RPMI7951 (cell line): ENCODE results near the gene PCDHGB4. TPM values are rescaled to one million over a fixed set of nuclear protein-coding genes. Genes with fewer than 3 reads are reported as not detected.
"Not testable (repeated sequence)": the region's sequence is repeated elsewhere in the genome, so short reads cannot be mapped to it uniquely, and the experiment has no call there.

Source experiments
- DNase-seq: peaks from one replicate; pipeline ENCODE4 v3.0.0-alpha.2; 2012; ENCODE audit warnings: low read depth
- total RNA-seq: library from RNA; depleted of rRNA; stranded (reverse); fragments of >200 nt; shearing (Covaris generic); gene quantifications from 2 replicates; pipeline ENCODE4 v1.2.3, GENCODE V29; 2014

Gene PCDHGB4
- total RNA-seq, 1 experiment from 2014 or later, result 12.7 TPM

DNA sequence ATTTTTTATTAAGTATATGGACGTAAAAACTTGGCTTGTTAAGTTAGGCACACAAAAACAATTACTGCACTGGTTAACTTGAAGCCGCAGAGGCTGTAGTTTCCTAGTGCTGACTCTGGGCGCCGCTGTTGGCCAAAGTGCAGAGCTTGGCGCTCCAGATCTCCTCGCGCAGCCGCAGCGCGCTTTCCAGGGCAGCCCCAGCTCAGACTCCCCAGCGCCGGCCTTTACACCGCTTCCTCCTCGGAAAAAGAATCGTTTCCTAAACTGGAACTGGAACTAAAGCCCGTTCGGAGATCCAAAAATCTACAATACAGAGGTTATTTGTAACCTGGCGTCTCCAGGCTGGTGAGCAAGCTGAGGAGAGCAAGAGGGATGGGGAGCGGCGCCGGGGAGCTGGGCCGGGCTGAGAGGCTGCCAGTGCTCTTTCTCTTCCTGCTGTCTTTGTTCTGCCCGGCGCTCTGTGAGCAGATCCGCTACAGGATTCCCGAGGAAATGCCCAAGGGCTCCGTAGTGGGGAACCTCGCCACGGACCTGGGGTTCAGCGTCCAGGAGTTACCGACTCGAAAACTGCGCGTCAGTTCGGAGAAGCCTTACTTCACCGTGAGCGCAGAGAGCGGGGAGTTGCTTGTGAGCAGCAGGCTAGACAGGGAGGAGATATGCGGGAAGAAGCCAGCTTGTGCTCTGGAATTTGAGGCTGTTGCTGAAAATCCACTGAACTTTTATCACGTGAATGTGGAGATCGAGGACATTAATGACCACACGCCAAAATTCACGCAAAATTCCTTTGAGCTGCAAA lies 10.5 kb downstream of the PCDHGB4 start, which contains the start of gene PCDHGB5:
TSS of gene PCDHGB5 (plus strand) at position 192 of the 796 bp plus-strand sequence. CDS start at position 373, 181 bp downstream.
- peak; percentile 62 for DNase-seq

DNA sequence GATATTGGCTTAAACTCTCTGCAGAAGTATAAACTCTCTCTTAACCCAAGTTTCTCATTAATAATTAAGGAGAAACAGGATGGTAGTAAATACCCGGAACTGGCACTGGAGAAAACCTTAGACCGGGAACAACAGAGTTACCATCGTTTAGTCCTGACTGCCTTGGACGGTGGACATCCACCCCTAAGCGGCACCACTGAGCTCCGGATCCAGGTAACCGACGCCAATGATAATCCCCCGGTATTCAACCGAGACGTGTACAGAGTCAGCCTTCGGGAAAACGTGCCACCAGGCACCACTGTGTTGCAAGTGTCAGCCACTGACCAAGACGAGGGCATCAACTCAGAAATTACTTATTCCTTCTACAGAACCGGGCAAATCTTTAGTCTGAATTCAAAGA lies 11.1 kb downstream of the PCDHGB4 start:
- DNase-seq, result no peak

DNA sequence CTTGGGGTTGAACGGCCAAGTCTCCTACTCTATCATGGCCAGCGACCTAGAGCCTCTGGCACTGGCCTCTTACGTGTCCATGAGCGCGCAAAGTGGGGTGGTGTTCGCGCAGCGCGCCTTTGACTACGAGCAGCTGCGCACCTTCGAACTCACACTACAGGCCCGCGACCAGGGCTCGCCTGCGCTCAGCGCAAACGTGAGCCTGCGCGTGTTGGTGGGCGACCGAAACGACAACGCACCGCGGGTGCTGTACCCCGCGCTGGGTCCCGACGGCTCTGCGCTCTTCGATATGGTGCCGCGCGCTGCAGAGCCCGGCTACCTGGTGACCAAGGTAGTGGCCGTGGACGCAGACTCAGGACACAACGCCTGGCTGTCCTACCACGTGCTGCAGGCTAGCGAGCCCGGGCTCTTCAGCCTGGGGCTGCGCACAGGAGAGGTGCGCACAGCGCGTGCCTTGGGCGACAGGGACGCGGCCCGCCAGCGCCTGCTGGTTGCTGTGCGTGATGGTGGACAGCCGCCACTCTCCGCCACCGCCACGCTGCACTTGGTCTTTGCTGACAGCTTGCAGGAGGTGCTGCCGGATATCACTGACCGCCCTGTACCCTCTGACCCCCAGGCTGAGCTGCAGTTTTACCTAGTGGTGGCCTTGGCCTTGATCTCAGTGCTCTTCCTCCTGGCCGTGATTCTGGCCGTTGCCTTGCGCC lies 12.2 kb downstream of the PCDHGB4 start:
- no peak for DNase-seq

DNA sequence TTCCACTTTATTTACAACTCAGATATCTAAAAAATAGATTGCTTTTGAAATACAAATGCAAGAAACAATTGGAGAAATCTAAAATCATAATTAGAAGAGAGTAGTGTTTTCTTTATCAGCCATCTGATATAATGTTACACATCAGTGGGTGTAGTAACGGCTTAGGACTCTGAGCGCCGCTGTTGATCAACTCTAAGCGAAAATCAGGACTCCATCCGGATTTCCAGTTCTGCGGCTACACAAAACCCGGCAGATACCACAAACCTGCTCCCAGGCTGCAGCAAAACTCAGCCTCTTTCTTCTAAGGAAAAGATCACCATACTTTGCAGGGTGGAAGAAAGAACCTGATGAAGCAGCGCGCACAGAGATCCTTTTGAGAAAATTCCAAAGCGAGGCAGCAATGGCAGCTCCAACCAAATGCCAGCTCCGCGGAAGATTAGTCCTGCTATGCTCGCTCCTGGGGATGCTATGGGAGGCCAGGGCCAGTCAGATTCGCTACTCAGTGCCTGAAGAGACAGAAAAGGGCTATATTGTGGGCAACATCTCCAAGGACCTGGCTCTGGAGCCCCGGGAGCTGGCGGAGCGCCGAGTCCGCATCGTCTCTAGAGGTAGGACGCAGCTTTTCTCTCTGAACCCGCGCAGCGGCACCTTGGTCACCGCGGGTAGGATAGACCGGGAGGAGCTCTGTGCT lies 15.2 kb downstream of the PCDHGB4 start, which contains the start of gene PCDHGA9:
TSS of gene PCDHGA9 (plus strand) at position 226 of the 691 bp plus-strand sequence. CDS start at position 401, 175 bp downstream.
- DNase-seq, result no peak

DNA sequence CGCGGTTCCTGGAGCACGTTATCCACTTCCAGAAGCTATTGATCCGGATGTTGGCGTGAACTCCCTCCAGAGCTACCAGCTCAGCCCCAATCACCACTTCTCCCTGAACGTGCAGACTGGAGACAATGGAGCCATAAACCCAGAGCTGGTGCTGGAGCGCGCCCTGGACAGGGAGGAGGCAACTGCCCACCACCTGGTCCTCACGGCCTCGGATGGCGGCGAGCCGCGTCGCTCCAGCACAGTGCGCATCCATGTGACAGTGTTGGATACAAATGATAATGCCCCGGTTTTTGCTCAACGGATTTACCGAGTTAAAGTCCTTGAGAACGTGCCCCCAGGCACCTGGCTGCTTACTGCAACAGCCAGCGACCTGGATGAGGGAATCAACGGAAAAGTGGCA lies 15.9 kb downstream of the PCDHGB4 start:
- no peak for DNase-seq

DNA sequence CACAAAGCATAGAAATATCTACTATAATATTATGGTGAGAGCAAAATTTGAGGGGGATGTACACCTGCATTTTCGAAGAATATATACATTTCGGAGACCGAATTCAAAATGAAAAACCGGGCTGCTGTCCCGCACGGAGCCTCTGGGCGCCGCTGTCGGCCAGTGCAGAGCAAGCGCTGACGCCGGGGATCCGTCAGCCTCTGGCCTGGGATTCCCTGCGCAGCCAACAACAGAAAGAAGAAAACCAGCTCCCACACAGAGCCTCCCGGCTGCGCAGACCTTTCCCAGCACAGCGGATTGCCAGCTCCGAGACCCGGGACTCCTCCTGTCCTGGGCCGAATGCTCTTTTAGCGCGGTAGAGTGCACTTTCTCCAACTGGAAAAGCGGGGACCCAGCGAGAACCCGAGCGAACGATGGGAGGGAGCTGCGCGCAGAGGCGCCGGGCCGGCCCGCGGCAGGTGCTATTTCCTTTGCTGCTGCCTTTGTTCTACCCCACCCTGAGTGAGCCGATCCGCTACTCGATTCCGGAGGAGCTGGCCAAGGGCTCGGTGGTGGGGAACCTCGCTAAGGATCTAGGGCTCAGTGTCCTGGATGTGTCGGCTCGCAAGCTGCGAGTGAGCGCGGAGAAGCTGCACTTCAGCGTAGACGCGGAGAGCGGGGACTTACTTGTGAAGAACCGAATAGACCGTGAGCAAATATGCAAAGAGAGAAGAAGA lies 20.4 kb downstream of the PCDHGB4 start, which contains the start of gene PCDHGB6:
TSS of gene PCDHGB6 (plus strand) at position 232 of the 716 bp plus-strand sequence. CDS start at position 414, 182 bp downstream.
- DNase-seq, result not testable (repeated sequence)

DNA sequence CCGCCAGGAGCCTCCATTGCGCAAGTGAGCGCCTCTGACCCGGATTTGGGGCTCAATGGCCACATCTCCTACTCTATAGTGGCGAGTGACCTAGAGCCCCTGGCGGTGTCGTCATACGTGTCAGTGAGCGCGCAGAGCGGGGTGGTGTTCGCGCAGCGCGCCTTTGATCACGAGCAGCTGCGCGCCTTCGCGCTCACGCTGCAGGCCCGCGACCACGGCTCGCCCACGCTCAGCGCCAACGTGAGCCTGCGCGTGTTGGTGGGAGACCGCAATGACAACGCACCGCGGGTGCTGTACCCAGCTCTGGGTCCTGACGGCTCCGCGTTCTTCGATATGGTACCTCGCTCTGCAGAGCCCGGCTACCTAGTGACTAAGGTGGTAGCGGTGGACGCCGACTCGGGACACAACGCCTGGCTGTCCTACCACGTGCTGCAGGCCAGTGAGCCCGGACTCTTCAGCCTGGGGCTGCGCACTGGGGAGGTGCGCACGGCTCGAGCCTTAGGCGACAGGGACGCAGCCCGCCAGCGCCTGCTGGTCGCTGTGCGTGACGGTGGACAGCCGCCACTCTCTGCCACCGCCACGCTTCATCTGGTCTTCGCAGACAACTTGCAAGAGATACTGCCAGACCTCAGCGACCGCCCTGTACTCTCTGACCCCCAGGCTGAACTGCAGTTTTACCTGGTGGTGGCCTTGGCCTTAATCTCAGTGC lies 22.3 kb downstream of the PCDHGB4 start:
- no peak for DNase-seq

DNA sequence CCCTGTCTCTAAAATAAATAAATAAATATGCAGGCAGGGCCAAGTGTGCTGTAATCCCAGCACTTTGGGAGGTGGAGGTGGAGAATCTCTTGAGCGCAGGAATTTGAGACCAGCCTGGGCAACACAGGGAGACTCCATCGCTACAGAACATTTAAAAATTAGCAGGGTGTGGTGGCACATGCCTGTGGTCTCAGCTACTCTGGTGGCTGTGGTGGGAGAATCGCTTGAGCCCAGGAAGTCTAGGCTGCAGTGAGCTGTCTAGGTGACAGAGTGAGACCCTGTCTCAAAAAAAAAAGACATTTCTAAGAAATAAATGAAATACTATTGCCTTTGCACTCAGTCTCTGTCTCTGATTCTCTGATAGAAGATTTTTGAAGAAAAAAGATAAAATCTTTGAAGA lies 24.1 kb downstream of the PCDHGB4 start:
- DNase-seq, result no peak

DNA sequence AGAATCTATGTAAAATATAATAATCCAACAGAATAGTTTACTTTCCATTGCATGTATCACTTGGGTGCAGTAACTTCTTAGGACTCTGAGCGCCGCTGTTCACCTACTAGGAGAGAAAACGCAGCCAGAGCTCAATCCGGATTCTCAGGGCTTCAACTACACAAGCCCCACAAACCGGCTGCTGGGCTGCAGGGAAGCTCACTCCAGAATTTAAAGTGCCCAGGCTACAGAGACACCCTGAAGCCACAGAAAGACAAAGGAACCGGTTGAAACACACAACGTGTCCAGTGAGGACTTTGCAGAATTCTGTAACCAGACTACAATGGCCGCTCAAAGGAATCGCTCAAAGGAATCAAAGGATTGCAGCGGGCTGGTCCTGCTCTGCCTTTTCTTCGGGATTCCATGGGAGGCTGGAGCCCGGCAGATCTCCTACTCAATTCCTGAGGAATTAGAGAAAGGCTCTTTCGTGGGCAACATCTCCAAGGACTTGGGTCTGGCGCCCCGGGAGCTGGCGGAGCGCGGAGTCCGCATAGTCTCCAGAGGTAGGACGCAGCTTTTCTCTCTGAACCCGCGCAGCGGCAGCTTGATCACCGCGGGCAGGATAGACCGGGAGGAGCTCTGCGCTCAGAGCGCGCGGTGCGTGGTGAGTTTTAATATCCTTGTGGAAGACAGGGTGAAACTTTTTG lies 25.5 kb downstream of the PCDHGB4 start, which contains the start of gene PCDHGA10:
TSS of gene PCDHGA10 (plus strand) at position 134 of the 686 bp plus-strand sequence. CDS start at position 323, 189 bp downstream.
- peak; percentile 25 for DNase-seq

DNA sequence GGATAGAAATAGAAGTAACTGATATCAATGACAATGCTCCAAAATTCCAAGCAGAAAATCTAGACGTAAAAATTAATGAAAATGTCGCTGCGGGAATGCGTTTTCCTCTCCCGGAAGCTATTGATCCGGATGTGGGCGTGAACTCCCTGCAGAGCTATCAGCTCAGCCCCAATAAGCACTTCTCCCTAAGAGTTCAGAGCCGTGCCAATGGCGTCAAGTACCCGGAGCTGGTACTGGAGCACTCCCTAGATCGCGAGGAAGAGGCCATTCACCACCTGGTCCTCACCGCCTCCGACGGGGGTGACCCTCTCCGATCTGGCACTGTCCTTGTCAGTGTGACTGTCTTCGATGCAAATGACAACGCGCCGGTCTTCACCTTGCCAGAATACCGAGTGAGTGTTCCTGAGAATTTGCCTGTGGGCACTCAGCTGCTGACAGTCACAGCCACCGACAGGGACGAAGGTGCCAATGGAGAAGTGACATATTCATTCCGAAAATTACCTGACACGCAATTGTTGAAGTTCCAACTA lies 26.1 kb downstream of the PCDHGB4 start:
- no peak for DNase-seq

DNA sequence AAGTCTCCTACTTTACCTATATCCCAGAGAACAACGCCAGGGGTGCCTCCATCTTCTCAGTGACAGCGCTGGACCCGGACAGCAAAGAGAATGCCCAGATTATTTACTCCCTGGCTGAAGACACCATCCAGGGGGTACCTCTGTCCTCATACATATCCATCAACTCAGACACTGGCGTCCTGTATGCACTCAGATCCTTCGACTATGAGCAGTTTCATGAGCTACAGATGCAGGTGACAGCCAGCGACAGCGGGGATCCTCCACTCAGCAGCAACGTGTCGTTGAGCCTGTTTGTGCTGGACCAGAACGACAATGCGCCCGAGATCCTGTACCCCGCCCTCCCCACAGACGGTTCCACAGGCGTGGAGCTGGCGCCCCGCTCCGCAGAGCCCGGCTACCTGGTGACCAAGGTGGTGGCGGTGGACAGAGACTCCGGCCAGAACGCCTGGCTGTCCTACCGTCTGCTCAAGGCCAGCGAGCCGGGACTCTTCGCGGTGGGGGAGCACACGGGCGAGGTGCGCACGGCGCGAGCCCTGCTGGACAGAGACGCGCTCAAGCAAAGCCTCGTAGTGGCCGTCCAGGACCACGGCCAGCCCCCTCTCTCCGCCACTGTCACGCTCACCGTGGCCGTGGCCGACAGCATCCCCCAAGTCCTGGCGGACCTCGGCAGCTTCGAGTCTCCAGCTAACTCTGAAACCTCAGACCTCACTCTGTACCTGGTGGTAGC lies 27.2 kb downstream of the PCDHGB4 start:
- not testable (repeated sequence) for DNase-seq

DNA sequence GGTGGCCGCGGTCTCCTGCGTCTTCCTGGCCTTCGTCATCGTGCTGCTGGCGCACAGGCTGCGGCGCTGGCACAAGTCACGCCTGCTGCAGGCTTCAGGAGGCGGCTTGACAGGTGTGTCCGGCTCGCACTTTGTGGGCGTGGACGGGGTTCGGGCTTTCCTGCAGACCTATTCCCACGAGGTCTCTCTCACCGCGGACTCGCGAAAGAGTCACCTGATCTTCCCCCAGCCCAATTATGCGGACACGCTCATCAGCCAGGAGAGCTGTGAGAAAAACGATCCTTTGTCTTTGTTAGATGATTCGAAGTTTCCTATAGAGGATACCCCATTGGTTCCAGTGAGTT lies 27.7 kb downstream of the PCDHGB4 start:
- DNase-seq, result not testable (repeated sequence)

DNA sequence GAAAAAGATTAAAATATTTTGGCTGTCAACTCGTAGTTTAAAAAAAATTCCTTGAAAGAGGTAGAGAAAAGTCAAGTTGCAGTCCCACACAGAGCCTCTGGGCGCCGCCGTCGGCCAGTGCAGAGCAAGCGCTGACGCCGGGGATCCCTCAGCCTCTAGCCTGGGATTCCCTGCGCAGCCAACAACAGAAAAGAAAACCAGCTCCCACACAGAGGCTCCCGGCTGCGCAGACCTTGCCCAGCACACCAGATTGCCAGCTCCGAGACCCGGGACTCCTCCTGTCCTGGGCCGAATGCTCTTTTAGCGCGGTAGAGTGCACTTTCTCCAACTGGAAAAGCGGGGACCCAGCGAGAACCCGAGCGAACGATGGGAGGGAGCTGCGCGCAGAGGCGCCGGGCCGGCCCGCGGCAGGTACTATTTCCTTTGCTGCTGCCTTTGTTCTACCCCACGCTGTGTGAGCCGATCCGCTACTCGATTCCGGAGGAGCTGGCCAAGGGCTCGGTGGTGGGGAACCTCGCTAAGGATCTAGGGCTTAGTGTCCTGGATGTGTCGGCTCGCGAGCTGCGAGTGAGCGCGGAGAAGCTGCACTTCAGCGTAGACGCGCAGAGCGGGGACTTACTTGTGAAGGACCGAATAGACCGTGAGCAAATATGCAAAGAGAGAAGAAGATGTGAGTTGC lies 30.1 kb downstream of the PCDHGB4 start, which contains the start of gene PCDHGB7:
TSS of gene PCDHGB7 (plus strand) at position 184 of the 679 bp plus-strand sequence. CDS start at position 367, 183 bp downstream.
- DNase-seq, result not testable (repeated sequence)

DNA sequence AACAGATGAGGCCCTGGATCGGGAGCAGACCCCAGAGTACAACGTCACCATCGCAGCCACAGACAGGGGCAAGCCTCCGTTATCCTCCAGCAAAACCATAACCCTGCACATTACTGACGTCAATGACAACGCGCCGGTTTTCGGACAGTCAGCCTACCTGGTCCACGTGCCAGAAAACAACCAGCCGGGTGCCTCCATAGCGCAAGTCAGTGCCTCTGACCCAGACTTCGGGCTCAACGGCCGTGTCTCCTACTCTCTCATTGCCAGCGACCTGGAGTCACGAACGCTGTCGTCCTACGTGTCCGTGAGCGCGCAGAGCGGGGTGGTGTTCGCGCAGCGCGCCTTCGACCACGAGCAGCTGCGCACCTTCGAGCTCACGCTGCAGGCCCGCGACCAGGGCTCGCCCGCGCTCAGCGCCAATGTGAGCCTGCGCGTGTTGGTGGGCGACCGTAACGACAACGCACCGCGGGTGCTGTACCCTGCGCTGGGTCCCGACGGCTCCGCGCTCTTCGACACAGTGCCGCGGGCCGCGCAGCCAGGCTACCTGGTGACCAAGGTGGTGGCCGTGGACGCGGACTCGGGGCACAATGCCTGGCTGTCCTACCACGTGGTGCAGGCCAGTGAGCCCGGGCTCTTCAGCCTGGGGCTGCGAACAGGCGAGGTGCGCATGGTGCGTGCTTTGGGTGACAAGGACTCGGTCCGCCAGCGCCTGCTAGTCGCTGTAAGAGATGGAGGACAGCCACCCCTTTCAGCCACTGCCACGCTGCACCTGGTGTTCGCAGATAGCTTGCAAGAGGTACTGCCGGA lies 31.8 kb downstream of the PCDHGB4 start:
- no peak for DNase-seq

DNA sequence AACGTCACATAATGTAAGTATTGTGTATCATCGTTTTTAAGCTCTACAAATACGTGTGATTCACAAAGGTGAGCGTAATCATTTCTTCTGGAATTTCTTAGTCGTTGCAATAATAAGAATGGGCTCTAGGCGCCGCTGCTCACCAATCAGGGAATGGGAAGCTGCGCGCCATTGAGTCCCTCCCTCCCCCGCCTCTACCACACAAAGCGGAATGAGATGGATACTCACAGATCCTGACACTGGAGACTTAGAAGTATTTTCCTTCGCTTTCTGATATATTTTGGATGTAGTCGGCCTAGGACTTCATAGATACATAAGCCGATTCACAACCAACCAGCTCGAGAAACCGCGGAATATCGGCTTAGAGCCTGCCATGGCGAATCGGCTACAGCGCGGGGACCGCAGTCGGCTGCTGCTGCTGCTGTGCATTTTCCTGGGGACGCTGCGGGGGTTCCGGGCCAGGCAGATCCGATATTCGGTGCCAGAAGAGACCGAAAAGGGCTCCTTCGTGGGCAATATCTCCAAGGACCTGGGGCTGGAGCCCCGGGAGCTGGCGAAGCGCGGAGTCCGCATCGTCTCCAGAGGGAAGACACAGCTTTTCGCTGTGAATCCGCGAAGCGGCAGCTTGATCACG lies 33.5 kb downstream of the PCDHGB4 start, which contains the start of gene PCDHGA11:
TSS of gene PCDHGA11 (plus strand) at position 197 of the 634 bp plus-strand sequence. CDS start at position 374, 177 bp downstream.
- peak; percentile 57 for DNase-seq

DNA sequence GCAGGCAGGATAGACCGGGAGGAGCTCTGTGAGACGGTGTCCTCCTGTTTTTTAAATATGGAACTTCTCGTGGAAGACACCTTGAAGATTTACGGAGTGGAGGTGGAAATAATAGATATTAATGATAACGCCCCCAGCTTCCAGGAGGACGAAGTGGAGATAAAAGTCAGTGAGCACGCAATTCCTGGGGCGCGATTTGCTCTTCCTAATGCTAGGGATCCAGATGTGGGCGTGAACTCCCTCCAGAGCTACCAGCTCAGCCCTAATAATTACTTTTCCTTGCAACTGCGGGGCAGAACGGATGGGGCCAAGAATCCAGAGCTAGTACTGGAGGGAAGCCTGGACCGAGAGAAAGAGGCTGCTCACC lies 34.0 kb downstream of the PCDHGB4 start:
- DNase-seq, result no peak

DNA sequence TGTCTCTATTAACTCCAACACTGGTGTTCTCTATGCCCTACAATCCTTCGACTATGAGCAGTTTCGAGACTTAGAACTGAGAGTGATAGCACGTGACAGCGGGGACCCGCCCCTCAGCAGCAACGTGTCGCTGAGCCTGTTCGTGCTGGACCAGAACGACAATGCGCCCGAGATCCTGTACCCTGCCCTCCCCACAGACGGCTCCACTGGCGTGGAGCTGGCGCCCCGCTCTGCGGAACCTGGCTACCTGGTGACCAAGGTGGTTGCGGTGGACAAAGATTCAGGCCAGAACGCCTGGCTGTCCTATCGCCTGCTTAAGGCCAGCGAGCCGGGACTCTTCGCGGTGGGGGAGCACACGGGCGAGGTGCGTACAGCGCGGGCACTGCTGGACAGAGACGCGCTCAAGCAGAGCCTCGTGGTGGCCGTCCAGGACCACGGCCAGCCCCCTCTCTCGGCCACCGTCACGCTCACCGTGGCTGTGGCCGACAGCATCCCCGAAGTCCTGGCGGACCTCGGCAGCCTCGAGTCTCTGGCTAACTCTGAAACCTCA lies 35.3 kb downstream of the PCDHGB4 start:
- DNase-seq, result no peak
